ENCODE measurements around the gene RTKN.
A peak's percentile ranks its signal among the peaks of the same experiment; 100 is the strongest.

The RTKN gene

GRCh38 chr2:74399785-74400184 is 42.0 kb downstream of the RTKN start:
- H3K79me2 ChIP-seq (ENCODE audit: insufficient read depth, low read length), result no peaks in the 10 kb centered on the region
- H3K9ac ChIP-seq (ENCODE audit: low read depth, low read length, poor library complexity, severe bottlenecking), result no peak overlapping the region
- no peaks in the 10 kb centered on the region for H3K4me1 ChIP-seq (ENCODE audit: insufficient read depth, low read length, poor library complexity, severe bottlenecking)
- no peaks in the 10 kb centered on the region for H3K36me3 ChIP-seq (ENCODE audit: insufficient read depth, low read length)
- no peaks in the 10 kb centered on the region for H4K20me1 ChIP-seq (ENCODE audit: insufficient read depth, low read length, poor library complexity, severe bottlenecking)
- peak overlapping the region; percentile 98 for H2AFZ ChIP-seq (ENCODE audit: low read length)
- H3K9me2 ChIP-seq (replicated peaks; ENCODE audit: low read depth, low read length), result no peaks in the 10 kb centered on the region
- no peaks in the 10 kb centered on the region for H3K27me3 ChIP-seq (ENCODE audit: insufficient read depth, low read length, poor library complexity, severe bottlenecking)
- no peaks in the 10 kb centered on the region for H3F3A ChIP-seq (ENCODE audit: low read depth)
- no peak overlapping the region for H3K4me2 ChIP-seq (ENCODE audit: low read depth, low read length, poor library complexity, severe bottlenecking)
- TF ChIP-seq EZH2phosphoT487 (IDR thresholded peaks at IDR 0.05; ENCODE audit: borderline replicate concordance) (no peak), CTCF (conservative IDR thresholded peaks at IDR 0.05; ENCODE audit: low read length) (peak; percentile 82)
- H3K4me3 ChIP-seq (ENCODE audit: low read length, poor library complexity, severe bottlenecking), result no peak overlapping the region
- H3K9me3 ChIP-seq (ENCODE audit: insufficient read depth, low read depth, low read length), result no peaks in the 10 kb centered on the region

- Histone ChIP-seq H3K9ac (ENCODE audit: low read depth, low read length, poor library complexity, severe bottlenecking) (no peak overlapping the region), H4K20me1 (ENCODE audit: insufficient read depth, low read length, poor library complexity, severe bottlenecking) (peaks cover 1% of the 10 kb centered on the region), H3F3A (ENCODE audit: low read depth) (no peaks in the 10 kb centered on the region), H3K4me2 (ENCODE audit: low read depth, low read length, poor library complexity, severe bottlenecking) (no peak overlapping the region), H3K4me1 (ENCODE audit: insufficient read depth, low read length, poor library complexity, severe bottlenecking) (peaks cover 2% of the 10 kb centered on the region), H3K9me3 (ENCODE audit: insufficient read depth, low read depth, low read length) (no peaks in the 10 kb centered on the region), H3K36me3 (ENCODE audit: insufficient read depth, low read length) (no peaks in the 10 kb centered on the region), H3K27me3 (ENCODE audit: insufficient read depth, low read length, poor library complexity, severe bottlenecking) (no peaks in the 10 kb centered on the region), H3K9me2 (replicated peaks; ENCODE audit: low read depth, low read length) (no peaks in the 10 kb centered on the region), H3K4me3 (ENCODE audit: low read length, poor library complexity, severe bottlenecking) (no peak overlapping the region), H2AFZ (ENCODE audit: low read length) (no peak overlapping the region), H3K79me2 (ENCODE audit: insufficient read depth, low read length) (peaks cover 6% of the 10 kb centered on the region)
- no peak for TF ChIP-seq CTCF (conservative IDR thresholded peaks at IDR 0.05; ENCODE audit: low read length)
- no peak for TF ChIP-seq EZH2phosphoT487 (IDR thresholded peaks at IDR 0.05; ENCODE audit: borderline replicate concordance)
Measured at GRCh38 chr2:74396149-74396548, 45.6 kb downstream of the RTKN start.

- Histone ChIP-seq H3K4me3 (ENCODE audit: low read length, poor library complexity, severe bottlenecking) (no peak overlapping the region), H3K9me3 (ENCODE audit: insufficient read depth, low read depth, low read length) (no peaks in the 10 kb centered on the region), H3F3A (ENCODE audit: low read depth) (no peaks in the 10 kb centered on the region), H3K4me1 (ENCODE audit: insufficient read depth, low read length, poor library complexity, severe bottlenecking) (peaks cover 27% of the 10 kb centered on the region), H3K79me2 (ENCODE audit: insufficient read depth, low read length) (peaks cover 31% of the 10 kb centered on the region), H4K20me1 (ENCODE audit: insufficient read depth, low read length, poor library complexity, severe bottlenecking) (peaks cover 19% of the 10 kb centered on the region), H2AFZ (ENCODE audit: low read length) (no peak overlapping the region), H3K27me3 (ENCODE audit: insufficient read depth, low read length, poor library complexity, severe bottlenecking) (no peaks in the 10 kb centered on the region), H3K36me3 (ENCODE audit: insufficient read depth, low read length) (no peaks in the 10 kb centered on the region), H3K9ac (ENCODE audit: low read depth, low read length, poor library complexity, severe bottlenecking) (no peak overlapping the region), H3K4me2 (ENCODE audit: low read depth, low read length, poor library complexity, severe bottlenecking) (no peak overlapping the region), H3K9me2 (replicated peaks; ENCODE audit: low read depth, low read length) (no peaks in the 10 kb centered on the region)
- TF ChIP-seq EZH2phosphoT487 (IDR thresholded peaks at IDR 0.05; ENCODE audit: borderline replicate concordance), result no peak
- TF ChIP-seq CTCF (conservative IDR thresholded peaks at IDR 0.05; ENCODE audit: low read length), result no peak
Measured at GRCh38 chr2:74393525-74393924, 48.2 kb downstream of the RTKN start.

All from Loucy (cell line).